HepG2 (cell line): ENCODE results near the gene ULK4. TPM values are rescaled to one million over a fixed set of nuclear protein-coding genes. Genes with fewer than 3 reads are reported as not detected.
A peak's percentile ranks its signal among the peaks of the same experiment; 100 is the strongest.

Experiments used
- AGO2 ChIP-seq: fragments of 200-400 bp; formaldehyde crosslinking; optimal IDR thresholded peaks from 2 replicates; pipeline ENCODE3; 2017; ENCODE audit warnings: mild to moderate bottlenecking, low read depth, low read length, moderate library complexity
- ARNTL ChIP-seq: sonication (generic); formaldehyde crosslinking; IDR thresholded peaks from 2 replicates; pipeline ENCODE4 v1.4.0; 2020; ENCODE audit warnings: mild to moderate bottlenecking, missing genetic modification reagents
- CREM ChIP-seq, 2 experiments: sonication (generic) in 1 of 2; formaldehyde crosslinking in 1 of 2; IDR thresholded peaks; 2 replicates each; pipeline versions ENCODE4 v1.4.0 to v1.6.1; 2016 to 2020; ENCODE audit warnings: antibody characterized with exemption in 1 of 2, mild to moderate bottlenecking in 1 of 2, missing genetic modification reagents in 1 of 2
- ERF ChIP-seq: IDR thresholded peaks from 2 replicates; pipeline ENCODE4 v1.6.1; 2018; ENCODE audit warnings: missing biosample characterization, missing genetic modification reagents
- GATAD1 ChIP-seq: IDR thresholded peaks from 2 replicates; pipeline ENCODE4 v1.6.1; 2016; ENCODE audit warnings: missing genetic modification reagents, missing compliant biosample characterization
- GTF2F1 ChIP-seq: fragments of 150-350 bp; IDR thresholded peaks from 2 replicates; pipeline ENCODE4 v1.6.1; 2014; ENCODE audit warnings: low read length
- MAFG ChIP-seq: sonication (generic); formaldehyde crosslinking; IDR thresholded peaks from 2 replicates; pipeline ENCODE4 v1.5.1; 2020; ENCODE audit warnings: mild to moderate bottlenecking, missing genetic modification reagents
- MYC ChIP-seq: sonication (generic); formaldehyde crosslinking; IDR thresholded peaks from 2 replicates; pipeline ENCODE4 v1.9.0; 2021; ENCODE audit warnings: missing genetic modification reagents, borderline replicate concordance
- MZF1 ChIP-seq: sonication (generic); formaldehyde crosslinking; IDR thresholded peaks from 2 replicates; pipeline ENCODE4 v1.8.1; 2023; ENCODE audit warnings: mild to moderate bottlenecking, missing genetic modification reagents, borderline replicate concordance
- NCOA2 ChIP-seq: sonication (generic); formaldehyde crosslinking; IDR thresholded peaks from 2 replicates; pipeline ENCODE4 v1.8.0; 2022; ENCODE audit warnings: inconsistent platforms
- NFE2L1 ChIP-seq: sonication (generic); formaldehyde crosslinking; IDR thresholded peaks from 2 replicates; pipeline ENCODE4 v1.4.0; 2020; ENCODE audit warnings: missing genetic modification reagents, mild to moderate bottlenecking, borderline replicate concordance
- PHF21A ChIP-seq: sonication (generic); formaldehyde crosslinking; IDR thresholded peaks from 2 replicates; pipeline ENCODE4 v1.5.0; 2020; ENCODE audit warnings: mild to moderate bottlenecking, missing genetic modification reagents
- REL ChIP-seq: sonication (generic); formaldehyde crosslinking; conservative IDR thresholded peaks from 2 replicates; pipeline ENCODE4 v1.8.0; 2022; ENCODE audit warnings: mild to moderate bottlenecking, missing genetic modification reagents, moderate library complexity
- RFXAP ChIP-seq: sonication (generic); formaldehyde crosslinking; IDR thresholded peaks from 2 replicates; pipeline ENCODE4 v1.4.0; 2020; ENCODE audit warnings: missing genetic modification reagents, borderline replicate concordance
- ZBTB4 ChIP-seq: sonication (generic); formaldehyde crosslinking; IDR thresholded peaks from 2 replicates; pipeline ENCODE4 v1.4.0; 2020; ENCODE audit warnings: missing genetic modification reagents, mild to moderate bottlenecking, borderline replicate concordance
- ZNF280D ChIP-seq: sonication (generic); formaldehyde crosslinking; IDR thresholded peaks from 2 replicates; pipeline ENCODE4 v1.5.1; 2020; ENCODE audit warnings: mild to moderate bottlenecking, missing genetic modification reagents
- ZNF333 ChIP-seq: sonication (generic); formaldehyde crosslinking; IDR thresholded peaks from 2 replicates; pipeline ENCODE4 v1.4.0; 2020; ENCODE audit warnings: mild to moderate bottlenecking, missing genetic modification reagents, borderline replicate concordance
- ZNF350 ChIP-seq: sonication (generic); formaldehyde crosslinking; IDR thresholded peaks from 2 replicates; pipeline ENCODE4 v1.4.0; 2020; ENCODE audit warnings: mild to moderate bottlenecking, low read depth, missing genetic modification reagents, borderline replicate concordance
- polyA plus RNA-seq, 8 experiments: library from polyadenylated mRNA; depleted of rRNA in 3 of 8; stranded (reverse) in 7 of 8; unstranded in 1 of 8; fragments of >200 nt; fragmentation: Illumina TruSeq in 4 of 8; extraction: Trizol in 4 of 8; gene quantifications; 2 replicates each; pipeline versions ENCODE4 v1.2.1 to v1.2.3, GENCODE V29; 2011 to 2016; ENCODE audit warnings: low read depth in 4 of 8, missing spikeins in 1 of 8, mixed read lengths in 1 of 8; ENCODE audit not compliant: insufficient read depth in 1 of 8
- total RNA-seq, 5 experiments: library from RNA; depleted of rRNA; stranded (reverse); fragments of >200 nt; fragmentation: Illumina TruSeq; extraction: Trizol; gene quantifications; 2 replicates each; pipeline ENCODE4 v1.2.3, GENCODE V29; 2016; ENCODE audit warnings: low read depth in 1 of 5
- TF ChIP-seq, protein P1 (sequence below): sonication (generic); formaldehyde crosslinking; IDR thresholded peaks from 2 replicates; pipeline ENCODE4 v1.4.0; 2020; ENCODE audit warnings: missing genetic modification reagents, borderline replicate concordance

The ULK4 gene
- total and polyA plus RNA-seq, 2 of the 13 experiments (the other 11 are each of a cell fraction or from before 2014, with no cell fraction given): 6.7 to 11.8 TPM

DNA sequence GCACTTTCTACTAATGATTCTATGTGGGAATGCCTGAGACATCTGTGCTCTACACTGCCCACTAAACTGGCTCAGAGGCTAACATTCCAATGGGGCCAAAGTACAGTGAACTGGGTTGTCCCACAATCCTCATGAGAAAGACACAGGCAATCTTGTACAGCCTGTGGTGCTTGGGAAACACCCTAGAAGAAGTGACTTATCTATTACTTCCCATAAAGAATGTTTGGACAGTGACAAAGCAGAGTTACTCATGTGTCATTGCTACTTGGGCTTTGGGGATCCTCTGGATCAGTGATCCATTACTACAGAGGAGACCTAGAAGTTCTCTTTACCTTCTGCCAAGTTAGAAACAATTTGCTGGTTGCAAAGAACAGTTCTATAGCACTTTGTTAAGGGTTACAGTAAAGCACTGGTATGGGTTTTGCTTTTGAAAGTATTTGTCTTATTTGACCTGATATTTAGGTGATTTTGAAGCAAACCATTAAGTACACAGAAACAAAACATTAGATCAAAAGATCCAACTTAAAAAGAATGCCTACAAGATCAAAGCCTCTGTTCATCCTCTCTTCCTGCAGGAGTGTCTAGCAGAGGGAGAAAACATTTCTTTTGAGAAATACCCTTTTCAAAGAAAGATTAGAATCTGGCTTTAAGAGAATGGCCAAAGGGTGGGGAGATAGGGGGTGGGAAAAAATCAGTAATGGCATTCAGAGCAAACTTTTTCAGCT, 686.8 kb downstream of the ULK4 start (continued):
- TF ChIP-seq, protein P1, sequence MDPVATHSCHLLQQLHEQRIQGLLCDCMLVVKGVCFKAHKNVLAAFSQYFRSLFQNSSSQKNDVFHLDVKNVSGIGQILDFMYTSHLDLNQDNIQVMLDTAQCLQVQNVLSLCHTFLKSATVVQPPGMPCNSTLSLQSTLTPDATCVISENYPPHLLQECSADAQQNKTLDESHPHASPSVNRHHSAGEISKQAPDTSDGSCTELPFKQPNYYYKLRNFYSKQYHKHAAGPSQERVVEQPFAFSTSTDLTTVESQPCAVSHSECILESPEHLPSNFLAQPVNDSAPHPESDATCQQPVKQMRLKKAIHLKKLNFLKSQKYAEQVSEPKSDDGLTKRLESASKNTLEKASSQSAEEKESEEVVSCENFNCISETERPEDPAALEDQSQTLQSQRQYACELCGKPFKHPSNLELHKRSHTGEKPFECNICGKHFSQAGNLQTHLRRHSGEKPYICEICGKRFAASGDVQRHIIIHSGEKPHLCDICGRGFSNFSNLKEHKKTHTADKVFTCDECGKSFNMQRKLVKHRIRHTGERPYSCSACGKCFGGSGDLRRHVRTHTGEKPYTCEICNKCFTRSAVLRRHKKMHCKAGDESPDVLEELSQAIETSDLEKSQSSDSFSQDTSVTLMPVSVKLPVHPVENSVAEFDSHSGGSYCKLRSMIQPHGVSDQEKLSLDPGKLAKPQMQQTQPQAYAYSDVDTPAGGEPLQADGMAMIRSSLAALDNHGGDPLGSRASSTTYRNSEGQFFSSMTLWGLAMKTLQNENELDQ (CRISPR knock-in tag): no peak
- TF ChIP-seq NFE2L1 (CRISPR knock-in tag) (no peak), GTF2F1 (no peak), GATAD1 (CRISPR knock-in tag) (no peak), MYC (CRISPR knock-in tag) (no peak), MAFG (no peak), AGO2 (no peak), RFXAP (no peak), PHF21A (CRISPR knock-in tag) (peak; percentile 43; the same call in 1 of the 2 replicates), ARNTL (peak; percentile 62; the same call in 1 of the 2 replicates), MZF1 (CRISPR knock-in tag) (no peak), ZNF333 (CRISPR knock-in tag) (no peak), REL (no peak), ZNF350 (CRISPR knock-in tag) (no peak), NCOA2 (CRISPR knock-in tag) (peak; percentile 76), ERF (CRISPR knock-in tag) (no peak), ZNF280D (CRISPR knock-in tag) (no peak), ZBTB4 (no peak), CREM (IDR thresholded peaks at IDR 0.05) (peak; percentile 76), CREM (CRISPR knock-in tag; IDR thresholded peaks at IDR 0.05) (no peak)
